Measurements from ENCODE around the gene PXDN. TPM values are rescaled to one million over a fixed set of nuclear protein-coding genes. Genes with fewer than 3 reads are reported as not detected.
A peak's percentile ranks its signal among the peaks of the same experiment; 100 is the strongest.

The PXDN gene
- total and polyA plus RNA-seq, 9 of the 15 experiments (the other 6 are each of a cell fraction or from before 2014, with no cell fraction given): 0.49 TPM; not detected in 8

GRCh38 chr2:1675633-1676032, 68.7 kb downstream of the PXDN start:
- WGBS (ENCODE audit: insufficient coverage, low coverage, missing lambda C conversion rate): 2% methylated on average over 7 of the region's 8 CpGs
- Histone ChIP-seq H2AFZ (ENCODE audit: low read depth, low read length) (no peak overlapping the region), H3K9ac (ENCODE audit: insufficient read depth in 1 of 2, low read depth in 2 of 2, low read length in 2 of 2) (no peak overlapping the region), H3K79me2 (ENCODE audit: control insufficient read depth, insufficient read depth, low read length) (no peaks in the 10 kb centered on the region), H3K4me2 (ENCODE audit: insufficient read depth, low read length) (no peak overlapping the region), H3K27ac (ENCODE audit: extremely low read depth, low read depth, low read length) (no peak overlapping the region), H4K20me1 (replicated peaks; ENCODE audit: control insufficient read depth, insufficient read depth, low read length) (no peaks in the 10 kb centered on the region; the same call in 1 of the 2 replicates), H3K4me3 (no peak overlapping the region), H3K27me3 (ENCODE audit: control insufficient read depth in 2 of 2, insufficient read depth in 2 of 2, low read length in 2 of 2) (peaks cover 0 to 54% of the 10 kb centered on the region in 2 experiments; a peak in 3 of 5 replicates), H3K9me3 (replicated peaks; ENCODE audit: control insufficient read depth, insufficient read depth, low read depth, low read length) (no peaks in the 10 kb centered on the region), H3K9me1 (ENCODE audit: control insufficient read depth, insufficient read depth, low read length) (no peaks in the 10 kb centered on the region), H3K36me3 (ENCODE audit: control insufficient read depth, insufficient read depth, low read length) (no peaks in the 10 kb centered on the region), H3K4me1 (replicated peaks in 1 of 2; ENCODE audit: control insufficient read depth in 2 of 2, insufficient read depth in 2 of 2, low read length in 2 of 2) (no peaks in the 10 kb centered on the region)
- intact Hi-C loops (cut with micrococcal nuclease): no loop called here
- BruUV-seq (replicated peaks): no TSS peak
- POLR2A ChIA-PET: no interaction called here
- ATAC-seq (peak; percentile 44; the same call in 1 of the 3 replicates), DNase-seq (ENCODE audit: extremely low read depth in 1 of 4, low spot score in 3 of 4) (no peak), FAIRE-seq (no peak)
- CTCF ChIA-PET (ENCODE audit: low intra/inter-chr PET ratio): no interaction called here
- TF ChIP-seq GTF2F1 (IDR thresholded peaks at IDR 0.05; ENCODE audit: low read depth, low read length): no peak
- no peak for TF ChIP-seq ZBTB7A (IDR thresholded peaks at IDR 0.05; ENCODE audit: borderline replicate concordance, control insufficient read depth, low read depth, low read length)
- TF ChIP-seq NRF1 (conservative IDR thresholded peaks at IDR 0.05 in 1 of 2, IDR thresholded peaks at IDR 0.05 in 1 of 2): no peak
- no peak for TF ChIP-seq ZNF551 (CRISPR knock-in tag; IDR thresholded peaks at IDR 0.05)
- no peak for TF ChIP-seq CHD1 (IDR thresholded peaks at IDR 0.05; ENCODE audit: low read length)
- no peak for TF ChIP-seq ZSCAN29 (IDR thresholded peaks at IDR 0.05)
- no peak for TF ChIP-seq SRSF9 (IDR thresholded peaks at IDR 0.05; ENCODE audit: borderline replicate concordance, low read depth, low read length)
- TF ChIP-seq ZNF143 (CRISPR knock-in tag; IDR thresholded peaks at IDR 0.05): no peak
- TF ChIP-seq CREB3L1 (IDR thresholded peaks at IDR 0.05; ENCODE audit: borderline replicate concordance, low read depth): no peak
- no peak for TF ChIP-seq ZC3H4 (CRISPR knock-in tag; IDR thresholded peaks at IDR 0.05; ENCODE audit: borderline replicate concordance)
- no peak for TF ChIP-seq ZFX (CRISPR knock-in tag; IDR thresholded peaks at IDR 0.05)
- TF ChIP-seq ZNF274 (IDR thresholded peaks at IDR 0.05; ENCODE audit: borderline replicate concordance, low read depth, low read length): no peak
- TF ChIP-seq HDAC6 (IDR thresholded peaks at IDR 0.05; ENCODE audit: low read depth, low read length): no peak
- no peak for TF ChIP-seq RBFOX2 (IDR thresholded peaks at IDR 0.05; ENCODE audit: low read depth, low read length)
- TF ChIP-seq THRA (IDR thresholded peaks at IDR 0.05): no peak
- no peak for TF ChIP-seq ZNF77 (CRISPR knock-in tag; IDR thresholded peaks at IDR 0.05)
- no peak for TF ChIP-seq MBD2 (IDR thresholded peaks at IDR 0.05; ENCODE audit: borderline replicate concordance, low read depth)
- no peak for TF ChIP-seq GMEB1 (CRISPR knock-in tag; IDR thresholded peaks at IDR 0.05)
- no peak for TF ChIP-seq KDM2B (CRISPR knock-in tag; IDR thresholded peaks at IDR 0.05)
- no peak for TF ChIP-seq C11orf30 (IDR thresholded peaks at IDR 0.05; ENCODE audit: low read depth)
- in situ Hi-C loops (cut with MboI): no loop called here

All from K562 (cell line).